ENCODE measurements around the gene RPS24. TPM values are rescaled to one million over a fixed set of nuclear protein-coding genes. Genes with fewer than 3 reads are reported as not detected.

The RPS24 gene
- total RNA-seq, 1 donor from 2014 or later = 1,022 TPM

DNA sequence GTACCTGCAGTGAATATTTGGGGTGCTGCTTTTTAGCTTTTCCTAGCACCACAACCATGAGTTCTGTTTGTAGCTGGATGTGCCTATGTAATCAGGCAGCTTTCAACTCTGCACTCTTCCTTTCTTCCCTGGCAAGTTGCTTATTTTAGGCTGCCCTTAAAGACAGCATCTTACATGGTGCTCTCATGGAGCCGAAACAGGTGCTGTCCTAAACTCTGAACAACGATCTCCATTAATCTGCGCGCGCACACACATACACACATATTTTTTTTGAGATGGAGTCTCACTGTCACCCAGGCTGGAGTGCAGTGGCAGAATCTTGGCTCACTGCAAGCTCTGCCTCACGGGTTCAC is 9.1 kb downstream of the RPS24 start:
- DNase-seq (ENCODE audit: extremely low spot score, unreplicated experiment) = no peak
- Mint-ChIP-seq H3K27ac (ENCODE audit: unreplicated experiment) (peak overlapping the region; percentile 9), H3K4me1 (ENCODE audit: unreplicated experiment) (peaks cover 38% of the 10 kb centered on the region), H3K27me3 (ENCODE audit: unreplicated experiment) (no peaks in the 10 kb centered on the region), H3K4me3 (ENCODE audit: unreplicated experiment) (no peak overlapping the region), H3K9me3 (ENCODE audit: unreplicated experiment) (no peaks in the 10 kb centered on the region), H3K36me3 (ENCODE audit: unreplicated experiment) (peaks cover 28% of the 10 kb centered on the region)
- TF ChIP-seq, protein P1, sequence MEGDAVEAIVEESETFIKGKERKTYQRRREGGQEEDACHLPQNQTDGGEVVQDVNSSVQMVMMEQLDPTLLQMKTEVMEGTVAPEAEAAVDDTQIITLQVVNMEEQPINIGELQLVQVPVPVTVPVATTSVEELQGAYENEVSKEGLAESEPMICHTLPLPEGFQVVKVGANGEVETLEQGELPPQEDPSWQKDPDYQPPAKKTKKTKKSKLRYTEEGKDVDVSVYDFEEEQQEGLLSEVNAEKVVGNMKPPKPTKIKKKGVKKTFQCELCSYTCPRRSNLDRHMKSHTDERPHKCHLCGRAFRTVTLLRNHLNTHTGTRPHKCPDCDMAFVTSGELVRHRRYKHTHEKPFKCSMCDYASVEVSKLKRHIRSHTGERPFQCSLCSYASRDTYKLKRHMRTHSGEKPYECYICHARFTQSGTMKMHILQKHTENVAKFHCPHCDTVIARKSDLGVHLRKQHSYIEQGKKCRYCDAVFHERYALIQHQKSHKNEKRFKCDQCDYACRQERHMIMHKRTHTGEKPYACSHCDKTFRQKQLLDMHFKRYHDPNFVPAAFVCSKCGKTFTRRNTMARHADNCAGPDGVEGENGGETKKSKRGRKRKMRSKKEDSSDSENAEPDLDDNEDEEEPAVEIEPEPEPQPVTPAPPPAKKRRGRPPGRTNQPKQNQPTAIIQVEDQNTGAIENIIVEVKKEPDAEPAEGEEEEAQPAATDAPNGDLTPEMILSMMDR (IDR thresholded peaks at IDR 0.05) = no peak

DNA sequence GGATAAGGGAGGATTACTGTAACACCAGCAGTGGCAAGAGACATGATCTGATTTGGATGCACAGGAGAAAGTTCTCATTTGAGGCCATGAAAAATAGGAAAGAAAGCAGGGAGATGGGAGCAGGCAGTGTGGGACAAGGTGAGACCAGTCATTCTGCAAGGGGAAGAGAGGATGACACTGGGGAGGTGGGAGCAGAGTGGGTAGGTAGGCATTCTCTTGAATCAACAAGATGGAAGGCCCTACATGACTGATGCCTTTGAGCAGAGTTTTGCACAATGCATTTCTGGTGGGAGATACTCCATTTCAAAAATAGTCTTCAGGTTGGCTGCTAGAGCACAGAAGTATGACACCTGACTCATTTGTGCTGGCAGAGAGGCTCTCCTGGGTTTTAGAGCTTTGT is 10.5 kb downstream of the RPS24 start:
- no peak overlapping the region for H3K4me3 Mint-ChIP-seq (ENCODE audit: unreplicated experiment)
- TF ChIP-seq, protein P1 (IDR thresholded peaks at IDR 0.05) = no peak
- peaks cover 35% of the 10 kb centered on the region for H3K4me1 Mint-ChIP-seq (ENCODE audit: unreplicated experiment)

DNA sequence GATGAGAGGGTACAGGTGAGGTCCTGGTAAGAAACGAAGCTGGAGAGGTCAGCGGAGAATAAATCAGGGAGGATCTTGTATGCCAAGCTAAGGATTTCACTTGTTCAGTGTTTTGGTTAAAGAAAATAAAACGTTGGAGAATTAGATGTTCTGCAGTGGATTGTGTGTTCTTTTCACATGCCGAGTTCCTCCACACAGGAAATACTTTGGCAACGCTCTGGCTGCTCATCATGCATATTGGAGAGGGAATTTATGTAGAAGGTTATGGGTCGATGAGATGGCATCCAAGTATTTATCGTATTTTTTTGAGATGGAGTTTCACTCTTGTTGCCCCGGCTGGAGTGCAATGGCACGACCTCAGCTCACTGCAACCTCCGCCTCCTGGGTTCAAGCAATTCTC is 11.0 kb downstream of the RPS24 start:
- TF ChIP-seq, protein P1 (IDR thresholded peaks at IDR 0.05) = no peak
- Mint-ChIP-seq H3K9me3 (ENCODE audit: unreplicated experiment) (no peaks in the 10 kb centered on the region), H3K36me3 (ENCODE audit: unreplicated experiment) (peaks cover 18% of the 10 kb centered on the region), H3K4me3 (ENCODE audit: unreplicated experiment) (no peak overlapping the region), H3K27me3 (ENCODE audit: unreplicated experiment) (no peaks in the 10 kb centered on the region), H3K27ac (ENCODE audit: unreplicated experiment) (peak overlapping the region; percentile 58), H3K4me1 (ENCODE audit: unreplicated experiment) (peaks cover 35% of the 10 kb centered on the region)
- DNase-seq (ENCODE audit: extremely low spot score, unreplicated experiment) = no peak

More for the DNA sequence above, 10.5 kb downstream of the RPS24 start:
- H3K36me3 Mint-ChIP-seq (ENCODE audit: unreplicated experiment) = peaks cover 22% of the 10 kb centered on the region
- H3K27ac Mint-ChIP-seq (ENCODE audit: unreplicated experiment) = peak overlapping the region; percentile 58
- H3K27me3 Mint-ChIP-seq (ENCODE audit: unreplicated experiment) = no peaks in the 10 kb centered on the region
- no peaks in the 10 kb centered on the region for H3K9me3 Mint-ChIP-seq (ENCODE audit: unreplicated experiment)
- DNase-seq (ENCODE audit: extremely low spot score, unreplicated experiment) = no peak

DNA sequence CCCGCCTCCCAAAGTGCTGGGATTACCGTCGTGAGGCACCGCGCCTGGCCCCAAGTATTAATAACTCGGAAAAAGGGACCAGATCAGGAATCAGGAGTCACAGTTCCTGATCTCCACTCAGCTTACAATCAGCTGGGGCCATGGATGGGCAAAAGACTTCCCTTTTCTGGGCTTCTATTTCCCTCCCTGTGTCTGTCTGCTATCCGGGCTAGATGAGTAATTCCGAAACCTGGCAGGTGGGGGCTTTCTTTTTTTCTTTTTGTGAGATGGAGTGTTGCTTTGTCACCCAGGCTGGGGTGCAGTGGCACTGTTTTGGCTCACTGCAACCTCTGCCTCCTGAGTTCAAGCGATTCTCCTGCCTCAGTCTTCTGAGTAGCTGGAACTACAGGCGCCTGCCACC is 11.6 kb downstream of the RPS24 start:
- H3K9me3 Mint-ChIP-seq (ENCODE audit: unreplicated experiment) = no peaks in the 10 kb centered on the region
- no peak overlapping the region for H3K4me3 Mint-ChIP-seq (ENCODE audit: unreplicated experiment)
- peaks cover 14% of the 10 kb centered on the region for H3K36me3 Mint-ChIP-seq (ENCODE audit: unreplicated experiment)
- peaks cover 35% of the 10 kb centered on the region for H3K4me1 Mint-ChIP-seq (ENCODE audit: unreplicated experiment)
- H3K27ac Mint-ChIP-seq (ENCODE audit: unreplicated experiment) = no peak overlapping the region
- TF ChIP-seq, protein P1 (IDR thresholded peaks at IDR 0.05) = no peak
- H3K27me3 Mint-ChIP-seq (ENCODE audit: unreplicated experiment) = no peaks in the 10 kb centered on the region
- no peak for DNase-seq (ENCODE audit: extremely low spot score, unreplicated experiment)

DNA sequence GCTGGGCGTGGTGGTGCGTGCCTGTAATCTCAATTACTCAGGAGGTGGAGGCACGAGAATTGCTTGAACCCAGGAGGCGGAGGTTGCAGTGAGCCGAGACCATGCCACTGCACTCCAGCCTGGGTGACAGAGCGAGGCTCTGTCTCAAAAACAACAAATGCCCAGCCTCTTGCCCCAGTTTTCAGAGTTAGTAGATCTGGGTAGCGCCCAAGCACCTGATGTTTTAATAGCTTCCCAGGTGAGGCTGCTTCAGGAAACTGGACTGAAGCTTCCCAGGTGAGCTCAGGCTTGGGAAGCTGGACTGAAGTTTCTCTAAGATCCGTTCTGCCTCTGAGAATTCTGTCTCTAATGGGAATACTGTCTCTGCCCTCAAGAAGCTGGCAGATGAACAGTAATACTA is 12.2 kb downstream of the RPS24 start:
- no peaks in the 10 kb centered on the region for H3K9me3 Mint-ChIP-seq (ENCODE audit: unreplicated experiment)
- no peak overlapping the region for H3K4me3 Mint-ChIP-seq (ENCODE audit: unreplicated experiment)
- H3K4me1 Mint-ChIP-seq (ENCODE audit: unreplicated experiment) = peaks cover 35% of the 10 kb centered on the region
- H3K27me3 Mint-ChIP-seq (ENCODE audit: unreplicated experiment) = no peaks in the 10 kb centered on the region
- no peak overlapping the region for H3K27ac Mint-ChIP-seq (ENCODE audit: unreplicated experiment)
- TF ChIP-seq, protein P1 (IDR thresholded peaks at IDR 0.05) = no peak
- DNase-seq (ENCODE audit: extremely low spot score, unreplicated experiment) = no peak
- peaks cover 11% of the 10 kb centered on the region for H3K36me3 Mint-ChIP-seq (ENCODE audit: unreplicated experiment)
